BLaER1 (cell line): ENCODE results near the gene ERCC6L.

ENCODE experiments used
- H3K27ac ChIP-seq: shearing (Covaris generic); formaldehyde crosslinking; 2 replicates; pipeline ENCODE4 v1.8.1; 2022
- H3K27me3 ChIP-seq: shearing (Covaris generic); formaldehyde crosslinking; 2 replicates; pipeline ENCODE4 v1.8.1; 2022
- H3K36me3 ChIP-seq: shearing (Covaris generic); formaldehyde crosslinking; 2 replicates; pipeline ENCODE4 v1.8.1; 2022
- H3K4me1 ChIP-seq: shearing (Covaris generic); formaldehyde crosslinking; 2 replicates; pipeline ENCODE4 v1.8.1; 2022
- H3K4me2 ChIP-seq: shearing (Covaris generic); formaldehyde crosslinking; 2 replicates; pipeline ENCODE4 v1.8.1; 2022
- H3K4me3 ChIP-seq: shearing (Covaris generic); formaldehyde crosslinking; 2 replicates; pipeline ENCODE4 v1.8.1; 2022
- H3K9ac ChIP-seq: shearing (Covaris generic); formaldehyde crosslinking; 2 replicates; pipeline ENCODE4 v1.8.1; 2022
- H3K9me3 ChIP-seq: shearing (Covaris generic); formaldehyde crosslinking; 2 replicates; pipeline ENCODE4 v1.8.1; 2022
- H4K20me1 ChIP-seq: shearing (Covaris generic); formaldehyde crosslinking; 2 replicates; pipeline ENCODE4 v1.8.1; 2022
- Cebpa-rat ChIP-seq: shearing (Covaris generic); IDR thresholded peaks from 2 replicates; pipeline ENCODE4 v1.8.1; 2022

ERCC6L gene, protein sequence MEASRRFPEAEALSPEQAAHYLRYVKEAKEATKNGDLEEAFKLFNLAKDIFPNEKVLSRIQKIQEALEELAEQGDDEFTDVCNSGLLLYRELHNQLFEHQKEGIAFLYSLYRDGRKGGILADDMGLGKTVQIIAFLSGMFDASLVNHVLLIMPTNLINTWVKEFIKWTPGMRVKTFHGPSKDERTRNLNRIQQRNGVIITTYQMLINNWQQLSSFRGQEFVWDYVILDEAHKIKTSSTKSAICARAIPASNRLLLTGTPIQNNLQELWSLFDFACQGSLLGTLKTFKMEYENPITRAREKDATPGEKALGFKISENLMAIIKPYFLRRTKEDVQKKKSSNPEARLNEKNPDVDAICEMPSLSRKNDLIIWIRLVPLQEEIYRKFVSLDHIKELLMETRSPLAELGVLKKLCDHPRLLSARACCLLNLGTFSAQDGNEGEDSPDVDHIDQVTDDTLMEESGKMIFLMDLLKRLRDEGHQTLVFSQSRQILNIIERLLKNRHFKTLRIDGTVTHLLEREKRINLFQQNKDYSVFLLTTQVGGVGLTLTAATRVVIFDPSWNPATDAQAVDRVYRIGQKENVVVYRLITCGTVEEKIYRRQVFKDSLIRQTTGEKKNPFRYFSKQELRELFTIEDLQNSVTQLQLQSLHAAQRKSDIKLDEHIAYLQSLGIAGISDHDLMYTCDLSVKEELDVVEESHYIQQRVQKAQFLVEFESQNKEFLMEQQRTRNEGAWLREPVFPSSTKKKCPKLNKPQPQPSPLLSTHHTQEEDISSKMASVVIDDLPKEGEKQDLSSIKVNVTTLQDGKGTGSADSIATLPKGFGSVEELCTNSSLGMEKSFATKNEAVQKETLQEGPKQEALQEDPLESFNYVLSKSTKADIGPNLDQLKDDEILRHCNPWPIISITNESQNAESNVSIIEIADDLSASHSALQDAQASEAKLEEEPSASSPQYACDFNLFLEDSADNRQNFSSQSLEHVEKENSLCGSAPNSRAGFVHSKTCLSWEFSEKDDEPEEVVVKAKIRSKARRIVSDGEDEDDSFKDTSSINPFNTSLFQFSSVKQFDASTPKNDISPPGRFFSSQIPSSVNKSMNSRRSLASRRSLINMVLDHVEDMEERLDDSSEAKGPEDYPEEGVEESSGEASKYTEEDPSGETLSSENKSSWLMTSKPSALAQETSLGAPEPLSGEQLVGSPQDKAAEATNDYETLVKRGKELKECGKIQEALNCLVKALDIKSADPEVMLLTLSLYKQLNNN

DNA sequence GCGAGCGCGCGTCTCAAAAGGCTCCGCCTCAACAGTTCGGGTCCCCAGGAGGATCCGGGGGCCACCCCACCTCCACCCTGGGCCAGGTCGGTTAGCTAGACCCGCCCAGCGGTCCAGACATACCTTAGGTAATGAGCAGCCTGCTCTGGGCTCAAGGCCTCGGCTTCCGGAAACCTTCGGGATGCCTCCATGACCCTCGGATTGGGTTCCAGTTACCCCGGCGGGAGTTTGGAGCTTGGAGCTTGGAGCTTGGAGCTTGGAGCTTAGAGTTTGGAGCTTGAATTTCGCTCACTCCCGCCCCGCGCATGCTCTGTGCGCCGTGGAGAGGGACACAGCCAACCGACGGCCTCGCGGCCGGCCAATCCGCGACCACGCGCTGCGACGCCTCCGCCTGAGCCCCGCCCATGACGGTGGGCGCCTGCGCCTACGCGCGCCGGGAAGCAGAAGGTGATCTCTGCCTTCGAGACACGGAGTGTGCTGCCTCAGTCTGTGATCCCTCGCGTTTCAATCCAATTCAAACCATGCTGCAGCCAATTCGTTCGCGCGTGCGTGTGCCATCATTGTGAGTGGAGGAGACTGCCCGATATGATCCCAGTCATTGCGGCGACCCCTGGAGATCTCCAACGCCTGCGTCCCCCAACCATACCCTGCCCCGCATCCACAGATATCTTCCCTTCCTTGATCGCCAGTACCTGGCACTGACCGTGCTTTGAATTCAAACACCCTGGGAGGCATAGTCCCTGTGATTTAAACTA lies at the start of gene ERCC6L:
Gene ERCC6L (minus strand): TSS at position 307 of the 755 bp plus-strand sequence. CDS start 116 bp downstream, at position 191.
- peak within 1 kb of the TSS; percentile 64 for H3K4me2 ChIP-seq
- TF ChIP-seq Cebpa-rat: no peak
- peak within 1 kb of the TSS; percentile 73; the same call in 1 of the 2 replicates for H3K9ac ChIP-seq
- peak within 1 kb of the TSS; percentile 67 for H3K4me3 ChIP-seq
- peak within 1 kb of the TSS; percentile 20; the same call in 1 of the 2 replicates for H3K27ac ChIP-seq
- H3K4me1 ChIP-seq: no peaks in the 10 kb centered on the region
- H3K36me3 ChIP-seq: 0 out of 2 replicates have a peak, but pooled peaks cover 6% of the 10 kb centered on the region
- no peaks in the 10 kb centered on the region for H4K20me1 ChIP-seq
- H3K9me3 ChIP-seq: no peaks in the 10 kb centered on the region
- H3K27me3 ChIP-seq: no peaks in the 10 kb centered on the region

DNA sequence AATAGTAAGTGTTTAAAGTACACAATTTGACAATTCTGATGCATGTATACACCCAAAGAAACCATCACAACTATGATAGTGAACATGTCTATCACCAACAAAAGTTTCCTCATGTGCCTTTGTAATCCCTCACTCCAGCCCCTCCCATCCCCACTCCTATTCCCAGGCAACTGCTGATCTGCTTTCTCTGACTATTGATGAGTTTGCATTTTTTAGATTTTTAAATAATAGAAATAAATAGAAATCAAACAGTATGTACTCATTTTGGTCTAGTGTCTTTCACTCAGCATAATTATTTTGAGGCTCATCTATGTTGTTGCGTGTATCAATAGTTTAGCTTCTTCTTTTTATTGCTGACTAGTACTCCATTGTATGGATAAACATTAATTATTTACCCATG lies 43.5 kb upstream of the ERCC6L start:
- Histone ChIP-seq H3K9ac (no peak overlapping the region), H3K4me2 (no peak overlapping the region), H4K20me1 (no peaks in the 10 kb centered on the region), H3K27ac (no peak overlapping the region), H3K36me3 (no peaks in the 10 kb centered on the region), H3K27me3 (no peaks in the 10 kb centered on the region), H3K9me3 (no peaks in the 10 kb centered on the region), H3K4me1 (no peaks in the 10 kb centered on the region), H3K4me3 (no peak overlapping the region)
- no peak for TF ChIP-seq Cebpa-rat

DNA sequence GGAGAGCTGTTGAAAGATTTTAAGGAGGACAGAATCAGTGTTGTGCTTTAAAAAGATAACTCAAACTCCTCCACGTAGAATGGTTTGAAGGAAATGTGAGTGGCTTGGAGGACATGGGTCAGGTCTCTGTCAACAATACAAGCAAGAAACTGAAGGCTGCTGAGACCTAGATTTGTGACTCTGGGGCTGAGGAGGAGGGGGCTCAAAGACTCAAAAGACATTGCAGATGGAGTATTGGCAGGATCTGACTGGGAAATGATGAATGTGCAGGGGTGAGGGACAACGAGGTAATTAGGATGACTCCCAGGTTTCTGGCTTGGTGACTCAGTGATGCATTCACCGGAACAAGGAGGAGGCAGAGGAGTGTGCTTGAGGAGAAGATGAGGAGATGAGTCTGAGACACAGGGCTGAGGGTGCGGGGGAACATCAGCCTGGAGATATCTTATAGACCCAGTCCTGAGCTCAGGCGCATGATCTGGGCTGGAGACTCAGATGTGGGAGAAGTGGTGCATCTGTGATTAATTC lies 41.6 kb upstream of the ERCC6L start:
- Histone ChIP-seq H3K36me3 (peaks cover 7% of the 10 kb centered on the region), H3K4me2 (no peak overlapping the region), H3K9me3 (no peaks in the 10 kb centered on the region), H3K27ac (no peak overlapping the region), H4K20me1 (peaks cover 8% of the 10 kb centered on the region), H3K4me3 (no peak overlapping the region), H3K9ac (no peak overlapping the region), H3K27me3 (no peaks in the 10 kb centered on the region), H3K4me1 (peaks cover 8% of the 10 kb centered on the region)
- no peak for TF ChIP-seq Cebpa-rat

DNA sequence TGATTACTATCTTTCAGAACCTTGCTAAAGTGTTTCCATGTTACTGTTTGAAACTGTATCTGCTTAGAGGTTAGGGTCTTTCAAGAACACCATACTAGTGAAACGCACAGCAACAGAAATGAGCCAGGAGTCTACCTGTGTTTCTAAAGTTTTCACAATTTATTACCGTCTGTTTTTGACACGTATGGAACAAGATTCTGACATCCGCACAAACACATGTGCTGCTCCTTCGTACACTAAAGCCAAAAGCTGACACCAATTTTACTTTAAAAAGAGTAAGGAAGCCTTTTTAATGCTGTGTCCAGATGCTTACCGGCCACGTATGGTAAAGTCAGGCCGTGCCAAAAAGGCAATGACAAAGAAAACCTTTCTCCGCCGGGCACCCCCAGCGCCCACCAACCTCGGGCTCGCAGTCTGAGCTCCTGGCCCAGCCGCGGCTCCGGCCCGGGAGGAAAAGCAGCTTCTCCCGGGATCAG lies 37.7 kb upstream of the ERCC6L start:
- peaks cover 46% of the 10 kb centered on the region for H3K36me3 ChIP-seq
- H4K20me1 ChIP-seq: peaks cover 47% of the 10 kb centered on the region
- no peak for TF ChIP-seq Cebpa-rat

DNA sequence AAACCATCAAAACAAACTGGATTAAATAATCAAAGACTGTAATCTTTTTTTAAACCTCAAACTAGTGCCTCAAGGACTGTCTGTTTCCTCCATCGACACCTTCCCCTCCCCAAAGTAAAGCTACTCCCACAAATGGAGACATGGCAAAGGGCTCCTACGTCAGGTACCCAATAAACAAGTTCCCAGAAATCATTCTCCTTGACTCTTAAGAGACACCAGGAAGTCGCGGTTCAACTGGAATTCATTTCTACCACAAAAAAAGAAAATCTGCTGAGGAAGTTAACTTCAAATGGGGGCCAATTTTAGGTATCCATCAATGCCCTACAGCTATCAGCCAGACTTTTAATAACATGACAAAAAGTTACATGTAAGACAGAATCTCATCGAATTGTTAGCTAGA lies 35.7 kb upstream of the ERCC6L start:
- peaks cover 44% of the 10 kb centered on the region for H3K4me1 ChIP-seq
- no peaks in the 10 kb centered on the region for H3K27me3 ChIP-seq
- peak overlapping the region; percentile 97 for H3K4me3 ChIP-seq
- H4K20me1 ChIP-seq: peaks cover 66% of the 10 kb centered on the region
- H3K4me2 ChIP-seq: peak overlapping the region; percentile 94
- no peak for TF ChIP-seq Cebpa-rat
- H3K9me3 ChIP-seq: no peaks in the 10 kb centered on the region
- peak overlapping the region; percentile 100 for H3K9ac ChIP-seq
- H3K27ac ChIP-seq: 0 out of 2 replicates have a peak overlapping the region, but pooled peaks have one; percentile 99
- H3K36me3 ChIP-seq: peaks cover 66% of the 10 kb centered on the region

More for the DNA sequence above, 37.7 kb upstream of the ERCC6L start:
- no peaks in the 10 kb centered on the region for H3K9me3 ChIP-seq
- no peaks in the 10 kb centered on the region for H3K27me3 ChIP-seq
- peak overlapping the region; percentile 100 for H3K9ac ChIP-seq
- peak overlapping the region; percentile 94 for H3K4me2 ChIP-seq
- peaks cover 44% of the 10 kb centered on the region for H3K4me1 ChIP-seq
- H3K4me3 ChIP-seq: peak overlapping the region; percentile 97
- peak overlapping the region; percentile 99 for H3K27ac ChIP-seq

DNA sequence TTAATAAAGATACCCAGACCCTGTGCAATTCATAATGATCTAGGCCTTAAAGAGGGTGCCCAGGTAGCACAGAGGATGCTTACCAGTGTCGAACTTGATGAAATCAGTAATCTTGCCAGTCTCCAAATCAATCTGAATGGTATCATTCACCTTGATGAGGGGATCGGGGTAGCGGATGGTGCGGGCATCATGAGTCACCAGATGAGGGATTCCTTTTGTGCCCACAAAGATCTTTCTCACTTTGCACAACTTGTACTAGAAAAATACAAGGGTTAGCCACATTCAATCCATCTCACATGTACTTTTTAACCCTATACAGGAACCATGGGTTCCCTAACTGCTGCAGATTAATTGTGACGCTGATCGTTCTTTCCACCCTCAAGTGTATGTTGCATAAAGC lies 34.9 kb upstream of the ERCC6L start:
- no peak overlapping the region for H3K27ac ChIP-seq
- H3K27me3 ChIP-seq: no peaks in the 10 kb centered on the region
- H3K4me2 ChIP-seq: peak overlapping the region; percentile 94
- H3K4me1 ChIP-seq: peaks cover 44% of the 10 kb centered on the region
- no peak for TF ChIP-seq Cebpa-rat
- H3K36me3 ChIP-seq: peaks cover 74% of the 10 kb centered on the region
- peak overlapping the region; percentile 100; the same call in 1 of the 2 replicates for H3K9ac ChIP-seq
- H3K4me3 ChIP-seq: peak overlapping the region; percentile 97; the same call in 1 of the 2 replicates
- no peaks in the 10 kb centered on the region for H3K9me3 ChIP-seq
- peaks cover 74% of the 10 kb centered on the region for H4K20me1 ChIP-seq

DNA sequence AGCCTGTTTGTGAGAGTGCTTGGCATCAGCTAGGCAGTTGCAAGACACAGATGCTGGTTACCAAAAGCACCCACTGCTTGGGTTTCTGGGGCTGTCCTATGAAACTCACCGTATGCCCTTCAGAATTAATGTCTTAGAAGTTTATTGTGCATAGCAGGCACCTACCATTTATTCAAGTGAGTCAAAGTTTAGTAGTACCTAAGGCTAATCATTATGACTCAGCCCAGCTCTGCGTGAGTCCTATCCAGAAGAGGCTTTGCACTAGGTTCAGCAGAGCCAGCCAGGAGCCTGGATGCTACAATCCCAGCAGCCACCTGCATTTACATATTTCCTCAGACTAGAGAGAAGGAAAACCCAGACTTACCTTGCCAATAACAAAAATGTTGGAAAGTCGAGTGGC lies 34.0 kb upstream of the ERCC6L start:
- peaks cover 44% of the 10 kb centered on the region for H3K4me1 ChIP-seq
- no peak overlapping the region; the same call in 1 of the 2 replicates for H3K4me3 ChIP-seq
- H4K20me1 ChIP-seq: peaks cover 83% of the 10 kb centered on the region
- no peak overlapping the region for H3K27ac ChIP-seq
- H3K9ac ChIP-seq: 0 out of 2 replicates have a peak overlapping the region, but pooled peaks have one; percentile 32
- peak overlapping the region; percentile 94 for H3K4me2 ChIP-seq
- H3K9me3 ChIP-seq: no peaks in the 10 kb centered on the region
- no peak for TF ChIP-seq Cebpa-rat
- no peaks in the 10 kb centered on the region for H3K27me3 ChIP-seq
- peaks cover 82% of the 10 kb centered on the region for H3K36me3 ChIP-seq

DNA sequence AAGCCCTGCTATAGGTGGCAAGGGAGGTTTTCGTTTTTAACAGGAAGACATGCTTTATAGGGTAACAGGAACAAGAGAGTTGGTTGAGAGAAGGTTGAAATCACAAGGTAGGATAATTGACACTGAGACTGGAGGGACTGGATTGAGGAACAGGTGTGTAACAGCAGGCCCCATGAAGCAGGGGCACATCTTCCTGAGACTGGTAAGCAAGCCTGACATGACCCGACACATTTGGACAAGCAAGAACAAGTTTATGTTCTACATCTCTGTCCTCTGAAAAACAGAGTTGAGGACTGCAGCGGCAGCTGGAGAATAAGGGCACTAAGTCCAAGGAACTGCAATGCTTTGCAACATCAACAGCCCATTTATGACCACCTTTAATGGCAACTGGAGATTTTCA lies 33.0 kb upstream of the ERCC6L start:
- H4K20me1 ChIP-seq: peaks cover 94% of the 10 kb centered on the region
- H3K4me1 ChIP-seq: peaks cover 44% of the 10 kb centered on the region
- no peak overlapping the region for H3K27ac ChIP-seq
- H3K27me3 ChIP-seq: no peaks in the 10 kb centered on the region
- H3K4me3 ChIP-seq: no peak overlapping the region
- no peak for TF ChIP-seq Cebpa-rat
- no peak overlapping the region for H3K9ac ChIP-seq
- peaks cover 93% of the 10 kb centered on the region for H3K36me3 ChIP-seq
- no peak overlapping the region for H3K4me2 ChIP-seq
- no peaks in the 10 kb centered on the region for H3K9me3 ChIP-seq
